HepG2 (cell line): Measurements from ENCODE around the gene MPG. TPM values are rescaled to one million over a fixed set of nuclear protein-coding genes. Genes with fewer than 3 reads are reported as not detected.

Experiments
- AKNA ChIP-seq: sonication (generic); formaldehyde crosslinking; IDR thresholded peaks from 2 replicates; pipeline ENCODE4 v1.4.0; 2020; ENCODE audit warnings: missing genetic modification reagents, borderline replicate concordance
- REPIN1 ChIP-seq: sonication (generic); formaldehyde crosslinking; IDR thresholded peaks from 2 replicates; pipeline ENCODE4 v1.8.0; 2022; ENCODE audit warnings: missing genetic modification reagents, low read depth, mild to moderate bottlenecking, borderline replicate concordance
- ZNF12 ChIP-seq: sonication (generic); formaldehyde crosslinking; IDR thresholded peaks from 2 replicates; pipeline ENCODE4 v1.5.0; 2020; ENCODE audit warnings: missing genetic modification reagents
- ZNF207 ChIP-seq: fragments of 450-650 bp; IDR thresholded peaks from 2 replicates; pipeline ENCODE4 v1.6.1; 2016; ENCODE audit warnings: antibody characterized with exemption, borderline replicate concordance
- ZNF574 ChIP-seq: sonication (generic); formaldehyde crosslinking; IDR thresholded peaks from 2 replicates; pipeline ENCODE4 v1.4.0; 2020; ENCODE audit warnings: missing genetic modification reagents
- ZNF709 ChIP-seq: sonication (generic); formaldehyde crosslinking; IDR thresholded peaks from 2 replicates; pipeline ENCODE4 v1.5.0; 2020; ENCODE audit warnings: mild to moderate bottlenecking, missing genetic modification reagents
- polyA plus RNA-seq, 8 experiments: library from polyadenylated mRNA; depleted of rRNA in 3 of 8; stranded (reverse) in 7 of 8; unstranded in 1 of 8; fragments of >200 nt; fragmentation: Illumina TruSeq in 4 of 8; extraction: Trizol in 4 of 8; gene quantifications; 2 replicates each; pipeline versions ENCODE4 v1.2.1 to v1.2.3, GENCODE V29; 2011 to 2016; ENCODE audit warnings: low read depth in 4 of 8, missing spikeins in 1 of 8, mixed read lengths in 1 of 8; ENCODE audit not compliant: insufficient read depth in 1 of 8
- total RNA-seq, 5 experiments: library from RNA; depleted of rRNA; stranded (reverse); fragments of >200 nt; fragmentation: Illumina TruSeq; extraction: Trizol; gene quantifications; 2 replicates each; pipeline ENCODE4 v1.2.3, GENCODE V29; 2016; ENCODE audit warnings: low read depth in 1 of 5
- TF ChIP-seq, protein P1 (sequence below): sonication (generic); formaldehyde crosslinking; IDR thresholded peaks from 2 replicates; pipeline ENCODE4 v1.5.0; 2020; ENCODE audit warnings: missing genetic modification reagents
- TF ChIP-seq, protein P2 (sequence below): sonication (generic); formaldehyde crosslinking; IDR thresholded peaks from 2 replicates; pipeline ENCODE4 v1.4.0; 2020; ENCODE audit warnings: mild to moderate bottlenecking, missing genetic modification reagents

MPG gene
- total and polyA plus RNA-seq, 2 of the 13 experiments (the other 11 are each of a cell fraction or from before 2014, with no cell fraction given) = 59.1 to 62.5 TPM

- TF ChIP-seq AKNA (CRISPR knock-in tag) = no peak
- 0 out of 2 replicates have a peak, but pooled peaks have one; percentile 24 for TF ChIP-seq REPIN1 (CRISPR knock-in tag)
- TF ChIP-seq, protein P1, sequence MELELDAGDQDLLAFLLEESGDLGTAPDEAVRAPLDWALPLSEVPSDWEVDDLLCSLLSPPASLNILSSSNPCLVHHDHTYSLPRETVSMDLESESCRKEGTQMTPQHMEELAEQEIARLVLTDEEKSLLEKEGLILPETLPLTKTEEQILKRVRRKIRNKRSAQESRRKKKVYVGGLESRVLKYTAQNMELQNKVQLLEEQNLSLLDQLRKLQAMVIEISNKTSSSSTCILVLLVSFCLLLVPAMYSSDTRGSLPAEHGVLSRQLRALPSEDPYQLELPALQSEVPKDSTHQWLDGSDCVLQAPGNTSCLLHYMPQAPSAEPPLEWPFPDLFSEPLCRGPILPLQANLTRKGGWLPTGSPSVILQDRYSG = no peak
- TF ChIP-seq ZNF574 = peak; percentile 16
- TF ChIP-seq, protein P2, sequence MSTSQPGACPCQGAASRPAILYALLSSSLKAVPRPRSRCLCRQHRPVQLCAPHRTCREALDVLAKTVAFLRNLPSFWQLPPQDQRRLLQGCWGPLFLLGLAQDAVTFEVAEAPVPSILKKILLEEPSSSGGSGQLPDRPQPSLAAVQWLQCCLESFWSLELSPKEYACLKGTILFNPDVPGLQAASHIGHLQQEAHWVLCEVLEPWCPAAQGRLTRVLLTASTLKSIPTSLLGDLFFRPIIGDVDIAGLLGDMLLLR = peak; percentile 35; the same call in 1 of the 2 replicates
- no peak for TF ChIP-seq ZNF709
- no peak for TF ChIP-seq ZNF207
- TF ChIP-seq ZNF12 = no peak
- TF ChIP-seq, all 625 proteins: peak for 37
Measured at GRCh38 chr16:78444-79150, 572 bp downstream of the MPG start (continued).
